Uterus (tissue), 2 donors: ENCODE measurements around the gene UROC1.

Experiments used
- CTCF ChIP-seq, 4 experiments: fragments of 200-600 bp in 2 of 4; fragments of 450-650 bp in 2 of 4; sonication (generic) in 2 of 4; IDR thresholded peaks; one replicate each; pipeline ENCODE4 v1.5.1; 2016 to 2019; ENCODE audit warnings: antibody characterized with exemption in 4 of 4, mild to moderate bottlenecking in 2 of 4, moderate library complexity in 1 of 4
- POLR2A ChIP-seq, 2 donors: fragments of 450-650 bp; IDR thresholded peaks; one replicate each; pipeline ENCODE4 v1.6.1; 2016; ENCODE audit warnings: antibody characterized with exemption in 2 of 2, mild to moderate bottlenecking in 1 of 2, moderate library complexity in 1 of 2

GRCh38 chr3:126433105-126433430 is 84.5 kb downstream of the UROC1 start:
- TF ChIP-seq CTCF (IDR thresholded peaks at IDR 0.05), result no peak
- TF ChIP-seq POLR2A (IDR thresholded peaks at IDR 0.05), result no peak
